ENCODE results near the gene ZG16B. TPM values are rescaled to one million over a fixed set of nuclear protein-coding genes. Genes with fewer than 3 reads are reported as not detected.
A peak's percentile ranks its signal among the peaks of the same experiment; 100 is the strongest.

ZG16B gene
- total RNA-seq, 2 donors from 2014 or later: 0.48 to 1.4 TPM

DNA sequence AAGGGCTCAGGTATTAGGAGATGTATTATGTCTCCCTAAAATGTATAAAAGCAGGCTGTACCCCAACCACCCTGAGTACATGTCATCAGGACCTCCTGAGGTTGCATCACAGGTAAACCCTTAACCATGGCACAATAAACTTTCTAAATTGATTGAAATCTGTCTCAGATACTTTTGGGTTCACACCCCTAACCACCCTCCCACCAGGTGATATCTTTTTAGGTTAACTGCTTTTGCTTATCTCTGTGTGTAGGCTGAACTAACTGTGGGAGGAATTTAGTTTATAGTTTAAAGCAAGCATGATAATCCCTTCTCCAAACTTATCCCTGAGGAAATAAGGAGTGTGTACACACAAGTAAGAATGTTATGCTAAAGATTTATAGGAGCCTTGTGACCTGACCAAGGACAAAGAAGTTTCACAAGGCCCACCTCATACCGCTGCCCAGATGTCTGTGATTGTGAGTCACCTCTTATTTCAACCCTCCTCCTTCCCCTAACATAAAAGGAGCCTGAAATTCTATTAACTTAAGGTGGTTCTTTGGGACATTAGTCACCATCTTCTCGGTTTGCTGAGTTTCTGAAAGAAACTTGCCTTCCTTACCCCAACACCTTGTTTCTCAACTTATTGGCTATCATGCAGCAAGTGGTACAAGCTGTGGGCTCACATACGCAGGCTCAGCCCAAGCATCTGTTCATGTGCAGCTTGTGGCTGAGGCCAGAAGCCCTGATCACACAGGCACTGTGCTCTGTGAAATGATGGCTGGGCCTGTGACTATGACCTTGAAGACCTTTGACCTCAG lies 16.6 kb downstream of the ZG16B start:
- H3K27ac Mint-ChIP-seq: peak overlapping the region in 1 of 2 donors; percentile 48
- peak; percentile 84 to 88 for ATAC-seq
- H3K36me3 Mint-ChIP-seq: peaks cover 0 to 6% of the 10 kb centered on the region in 2 donors
- no peak for DNase-seq (ENCODE audit: low spot score in 2 of 2)
- H3K9me3 Mint-ChIP-seq: peaks cover 0 to 4% of the 10 kb centered on the region in 2 donors

DNA sequence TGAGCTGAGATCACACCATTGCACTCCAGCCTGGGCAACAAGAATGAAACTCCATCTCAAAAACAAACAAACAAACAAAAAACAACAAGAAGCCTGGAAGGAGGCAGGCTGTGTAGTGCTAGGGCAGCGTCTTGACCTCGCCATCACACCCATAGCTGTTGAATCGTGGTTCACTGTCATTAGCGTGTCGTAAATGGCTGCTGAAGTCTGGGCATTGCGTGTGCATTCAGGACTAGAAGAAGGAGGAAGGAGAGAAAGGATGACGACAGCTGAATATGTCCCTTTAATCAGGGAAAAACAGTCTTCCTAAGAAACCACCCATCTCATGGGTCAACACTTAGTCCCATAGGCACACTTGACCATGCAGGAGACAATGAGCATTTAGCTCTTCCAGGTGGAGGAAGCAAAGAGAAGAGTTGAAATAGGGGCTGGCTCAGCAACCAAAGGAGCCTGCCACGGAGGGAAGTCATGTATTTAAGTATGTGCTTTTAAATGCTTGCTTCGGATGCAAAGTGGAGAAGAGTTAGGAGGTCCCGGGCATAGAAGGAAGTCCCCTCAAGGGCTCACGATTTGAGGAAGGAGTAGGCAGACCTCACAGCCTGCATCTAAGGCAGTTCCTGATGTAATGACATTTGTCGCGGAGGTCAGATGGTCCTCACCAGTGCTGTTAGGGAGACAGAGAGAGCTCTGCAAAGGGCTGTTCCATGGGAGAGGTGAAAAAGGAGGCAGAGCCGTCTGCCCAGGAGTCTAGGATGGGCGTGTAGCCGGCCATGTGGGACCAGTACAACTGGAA lies 19.0 kb downstream of the ZG16B start:
- Mint-ChIP-seq H3K27ac (no peak overlapping the region), H3K9me3 (peaks cover 2 to 7% of the 10 kb centered on the region in 2 donors), H3K36me3 (peaks cover 2 to 4% of the 10 kb centered on the region in 2 donors)
- DNase-seq (ENCODE audit: low spot score in 2 of 2) (no peak), ATAC-seq (no peak)

GRCh38 chr16:2852003-2852730 lies 22.1 kb downstream of the ZG16B start:
- DNase-seq (ENCODE audit: low spot score in 2 of 2) (no peak), ATAC-seq (no peak)
- Mint-ChIP-seq H3K27ac (no peak overlapping the region), H3K36me3 (peaks cover 10 to 17% of the 10 kb centered on the region in 2 donors), H3K9me3 (peaks cover 9 to 15% of the 10 kb centered on the region in 2 donors)

DNA sequence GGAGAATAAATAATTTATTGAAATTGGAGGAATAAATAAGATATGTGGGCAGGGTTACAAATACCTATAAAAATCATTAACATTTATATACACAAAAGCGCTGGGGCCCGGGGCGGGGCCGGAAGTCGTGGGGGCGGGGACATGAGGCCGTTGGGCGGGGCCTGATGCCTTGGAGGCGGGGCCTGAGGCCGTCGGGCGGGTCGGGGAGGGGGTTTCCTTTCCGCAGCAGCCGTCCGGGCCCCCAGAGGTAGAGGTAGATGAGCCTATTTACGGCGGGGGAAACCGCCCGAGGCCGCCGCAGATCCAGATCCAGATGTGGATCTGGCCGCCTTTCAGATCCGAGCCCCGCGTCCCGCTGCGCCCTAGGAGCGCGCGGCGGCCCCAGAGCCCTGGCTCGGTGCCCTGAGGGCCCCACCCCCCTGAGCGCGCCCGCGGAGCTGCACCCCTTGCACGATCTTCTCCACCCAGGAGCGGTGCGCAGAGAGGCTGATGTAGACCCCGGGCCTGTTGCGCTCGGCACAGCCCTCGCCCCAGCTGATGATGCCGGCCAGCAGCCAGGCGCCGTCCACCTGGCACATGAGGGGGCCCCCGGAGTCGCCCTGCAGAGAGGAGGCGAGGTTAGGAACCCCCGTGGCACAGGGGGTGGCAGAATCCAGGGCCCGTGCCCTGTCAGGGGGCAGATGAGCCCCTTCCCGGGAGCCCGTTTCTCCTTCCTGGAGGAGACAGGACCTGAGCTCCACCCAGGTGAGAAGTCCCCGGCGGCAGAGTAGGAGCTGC lies 22.8 kb downstream of the ZG16B start:
- DNase-seq (ENCODE audit: low spot score in 2 of 2) (no peak), ATAC-seq (no peak)
- Mint-ChIP-seq H3K36me3 (peaks cover 10 to 17% of the 10 kb centered on the region in 2 donors), H3K9me3 (peaks cover 9 to 15% of the 10 kb centered on the region in 2 donors), H3K27ac (no peak overlapping the region)

GRCh38 chr16:2853531-2854073 lies 23.5 kb downstream of the ZG16B start:
- H3K9me3 Mint-ChIP-seq: peaks cover 9 to 15% of the 10 kb centered on the region in 2 donors
- DNase-seq (ENCODE audit: low spot score in 2 of 2) (no peak), ATAC-seq (no peak)
- no peak overlapping the region for H3K27ac Mint-ChIP-seq
- peaks cover 10 to 17% of the 10 kb centered on the region in 2 donors for H3K36me3 Mint-ChIP-seq

GRCh38 chr16:2854700-2855309 lies 24.7 kb downstream of the ZG16B start:
- DNase-seq (ENCODE audit: low spot score in 2 of 2) (no peak), ATAC-seq (no peak)
- H3K27ac Mint-ChIP-seq: no peak overlapping the region
- peaks cover 9 to 15% of the 10 kb centered on the region in 2 donors for H3K9me3 Mint-ChIP-seq
- peaks cover 10 to 17% of the 10 kb centered on the region in 2 donors for H3K36me3 Mint-ChIP-seq

DNA sequence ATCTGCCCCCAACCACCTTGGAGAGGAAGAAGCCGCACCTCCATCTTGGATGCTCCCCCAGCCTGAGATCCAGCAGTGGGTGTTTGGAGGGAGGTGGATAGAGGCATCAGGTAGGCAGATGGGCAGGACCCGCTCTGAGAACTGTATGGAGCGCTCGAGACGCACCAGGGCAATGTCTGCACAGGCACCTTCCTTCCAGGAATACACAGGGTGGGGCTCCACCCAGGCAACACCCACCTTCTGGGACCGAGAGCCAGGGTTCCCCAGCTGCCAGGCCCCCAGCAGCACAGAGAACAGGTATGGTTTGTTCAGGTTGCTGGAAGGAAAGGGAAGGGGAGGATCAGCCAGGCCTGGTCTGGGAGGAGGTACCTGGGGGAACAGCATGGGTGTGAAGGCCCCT lies 25.4 kb downstream of the ZG16B start:
- no peak for ATAC-seq
- no peak overlapping the region for H3K27ac Mint-ChIP-seq
- H3K9me3 Mint-ChIP-seq: peaks cover 9 to 15% of the 10 kb centered on the region in 2 donors
- DNase-seq (ENCODE audit: low spot score in 2 of 2): no peak
- peaks cover 10 to 17% of the 10 kb centered on the region in 2 donors for H3K36me3 Mint-ChIP-seq

DNA sequence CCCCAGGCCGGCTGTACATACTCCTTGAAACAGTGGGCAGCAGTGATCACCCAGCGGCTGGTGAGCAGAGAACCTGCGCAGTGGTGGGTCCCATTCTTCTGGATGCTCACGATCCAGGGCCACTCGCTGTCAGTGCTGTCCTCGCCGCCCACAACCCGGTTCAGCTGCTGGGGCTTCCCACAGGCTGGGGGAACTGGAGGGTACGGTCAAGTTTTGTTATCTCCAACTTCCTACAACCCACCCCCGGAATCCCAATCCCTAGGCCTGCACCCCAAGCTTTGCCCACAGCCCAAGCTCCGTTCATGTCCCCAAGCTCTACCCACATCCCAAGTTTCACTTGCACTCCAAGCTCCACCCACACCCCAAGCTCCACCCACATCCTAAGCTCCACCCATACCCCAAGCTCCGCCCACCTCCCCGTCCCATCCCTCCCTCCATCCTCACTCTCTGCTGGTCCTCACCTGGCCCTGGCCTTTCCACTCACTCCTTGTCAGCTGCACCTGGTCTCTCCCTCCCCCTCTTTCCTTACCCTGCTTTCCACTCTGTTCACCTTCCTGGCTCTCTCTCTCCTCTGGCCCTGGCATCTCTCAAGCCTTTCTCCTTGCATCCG lies 26.1 kb downstream of the ZG16B start:
- ATAC-seq: no peak
- peaks cover 10 to 17% of the 10 kb centered on the region in 2 donors for H3K36me3 Mint-ChIP-seq
- peaks cover 9 to 15% of the 10 kb centered on the region in 2 donors for H3K9me3 Mint-ChIP-seq
- no peak for DNase-seq (ENCODE audit: low spot score in 2 of 2)
- H3K27ac Mint-ChIP-seq: no peak overlapping the region

GRCh38 chr16:2856686-2857450 lies 26.8 kb downstream of the ZG16B start:
- peaks cover 9 to 15% of the 10 kb centered on the region in 2 donors for H3K9me3 Mint-ChIP-seq
- ATAC-seq: no peak
- H3K36me3 Mint-ChIP-seq: peaks cover 10 to 17% of the 10 kb centered on the region in 2 donors

DNA sequence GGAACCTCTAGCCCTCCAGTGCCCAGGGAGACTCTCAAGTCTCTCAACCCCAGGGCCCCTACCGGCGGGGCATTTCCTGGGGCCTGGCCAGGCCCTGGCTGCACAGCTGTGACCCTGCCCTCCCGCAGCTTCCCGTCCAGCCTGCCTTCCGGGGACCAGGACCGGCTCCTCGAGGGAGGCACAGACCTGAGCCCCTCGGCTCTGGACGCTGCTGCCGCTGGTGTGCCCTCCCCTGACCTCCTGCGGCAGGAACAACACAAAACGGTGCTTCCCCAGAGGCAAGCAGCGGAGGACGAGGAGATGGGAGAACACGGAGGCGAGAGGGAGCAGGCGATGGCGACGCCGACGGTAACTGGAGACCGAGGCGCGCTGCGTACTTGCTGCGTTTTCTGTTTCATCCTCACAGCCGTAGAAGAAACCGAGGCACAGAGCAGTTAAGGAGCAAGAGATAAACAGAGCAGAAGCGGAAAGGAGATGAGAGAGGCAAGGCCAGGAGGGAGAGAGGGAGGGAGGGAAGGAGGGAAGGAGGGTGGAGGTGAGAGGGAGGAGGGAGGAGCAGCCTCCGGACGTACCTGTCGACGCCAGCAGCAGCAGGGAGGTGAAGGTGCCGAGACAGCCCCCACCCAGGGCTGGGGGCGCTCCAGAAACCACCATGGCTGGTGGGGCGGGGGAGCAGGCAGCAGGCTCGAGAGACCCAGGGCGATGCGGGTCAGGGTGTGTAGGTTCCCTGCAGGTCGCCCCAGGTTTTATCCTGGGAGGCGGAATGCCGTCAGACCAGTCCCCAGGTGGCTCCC lies 27.5 kb downstream of the ZG16B start, which contains the start of gene PRSS22:
Gene PRSS22 (minus strand): TSS at position 720 of the 794 bp plus-strand sequence. CDS start 66 bp downstream, at position 654.
- Mint-ChIP-seq H3K36me3 (peaks cover 10 to 17% of the 10 kb centered on the region in 2 donors), H3K27ac (peak within 1 kb of the TSS in 1 of 2 donors; percentile 14), H3K9me3 (peaks cover 9 to 15% of the 10 kb centered on the region in 2 donors)
- ATAC-seq: peak; percentile 41 to 55
- no peak for DNase-seq (ENCODE audit: low spot score in 2 of 2)

More at GRCh38 chr16:2856686-2857450, 26.8 kb downstream of the ZG16B start:
- no peak for DNase-seq (ENCODE audit: low spot score in 2 of 2)
- H3K27ac Mint-ChIP-seq: no peak overlapping the region

DNA sequence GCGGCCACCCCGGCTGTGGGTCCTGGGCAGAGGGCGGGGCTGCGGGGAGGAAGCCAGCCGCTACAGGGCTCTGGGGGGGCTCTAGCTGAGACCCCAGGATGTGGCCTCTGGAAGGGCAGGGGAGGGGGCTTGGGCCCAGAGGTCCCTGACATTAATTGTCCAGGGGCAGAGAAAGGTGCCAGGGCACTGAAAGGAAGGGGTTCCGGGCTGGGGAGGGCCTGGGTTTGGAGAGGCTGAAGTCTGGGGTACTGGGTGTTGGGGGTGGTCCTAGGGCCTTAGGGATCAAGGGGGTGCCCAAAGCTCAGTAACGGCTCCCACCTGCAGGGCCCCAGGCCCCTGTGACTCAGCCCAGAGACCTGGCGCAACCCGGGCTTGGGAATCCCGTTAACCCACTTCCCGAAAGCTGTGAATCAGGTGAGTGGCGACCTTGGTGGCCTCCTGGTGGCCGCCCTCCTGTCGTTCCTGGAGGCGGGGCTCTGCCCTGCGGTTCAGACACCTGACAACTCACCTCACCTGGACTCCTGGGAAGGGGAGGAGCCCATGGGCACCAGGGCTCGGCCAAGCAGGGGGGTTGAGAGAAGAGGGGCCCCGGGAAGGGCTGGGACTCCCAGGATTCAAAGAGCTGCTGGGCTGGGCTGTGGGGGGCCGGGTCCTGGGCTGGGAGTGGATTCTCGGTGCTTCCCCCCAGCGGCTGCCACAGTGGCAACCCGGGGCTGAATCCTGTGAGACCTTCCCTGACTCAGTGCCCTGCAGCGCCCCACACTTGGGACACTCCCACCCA lies 28.3 kb downstream of the ZG16B start:
- peak; percentile 19 to 63 for ATAC-seq
- no peak for DNase-seq (ENCODE audit: low spot score in 2 of 2)
- Mint-ChIP-seq H3K9me3 (peaks cover 9 to 15% of the 10 kb centered on the region in 2 donors), H3K36me3 (peaks cover 10 to 17% of the 10 kb centered on the region in 2 donors), H3K27ac (no peak overlapping the region)

- ATAC-seq: no peak
- peaks cover 1 to 7% of the 10 kb centered on the region in 2 donors for H3K36me3 Mint-ChIP-seq
- no peak overlapping the region for H3K27ac Mint-ChIP-seq
- peaks cover under 1 to 6% of the 10 kb centered on the region in 2 donors for H3K9me3 Mint-ChIP-seq
- no peak for DNase-seq (ENCODE audit: low spot score in 2 of 2)
These were observed 29.7 kb downstream of the ZG16B start for GRCh38 chr16:2859686-2860265.

Data from activated naive CD4-positive, alpha-beta T cell treated with anti-CD3 and anti-CD28 coated beads, Interleukin-2, amount 50 U/mL, for 72 hours (primary cell).